ENCODE results near the gene CST11.

Gene CST11

GRCh38 chr20:23452776-23453175 is at the start of gene CST11:
TSS of gene CST11 (minus strand) at chr20:23452876. CDS start at chr20:23452811, 65 bp downstream.
- TF ChIP-seq TCF12 (IDR thresholded peaks at IDR 0.05; ENCODE audit: low read depth) (no peak), REST (IDR thresholded peaks at IDR 0.05; ENCODE audit: low read depth) (no peak), NFIC (IDR thresholded peaks at IDR 0.05) (no peak), YY1 (IDR thresholded peaks at IDR 0.05; ENCODE audit: low read depth) (no peak), FOXM1 (IDR thresholded peaks at IDR 0.05; ENCODE audit: borderline replicate concordance, low read depth) (no peak)

GRCh38 chr20:23501926-23502325 is 49.2 kb upstream of the CST11 start:
- TF ChIP-seq TEAD4 (IDR thresholded peaks at IDR 0.05) (no peak), USF1 (IDR thresholded peaks at IDR 0.05) (no peak), YY1 (IDR thresholded peaks at IDR 0.05; ENCODE audit: low read depth) (no peak), CREB1 (IDR thresholded peaks at IDR 0.05; ENCODE audit: low read depth) (no peak), FOXM1 (IDR thresholded peaks at IDR 0.05; ENCODE audit: borderline replicate concordance, low read depth) (no peak), EGR1 (IDR thresholded peaks at IDR 0.05) (no peak), TCF12 (IDR thresholded peaks at IDR 0.05; ENCODE audit: low read depth) (no peak), ZBTB7A (IDR thresholded peaks at IDR 0.05; ENCODE audit: low read depth) (no peak)

- TF ChIP-seq TEAD4 (IDR thresholded peaks at IDR 0.05) (no peak), USF1 (IDR thresholded peaks at IDR 0.05) (no peak), YY1 (IDR thresholded peaks at IDR 0.05; ENCODE audit: low read depth) (no peak), RAD21 (IDR thresholded peaks at IDR 0.05; ENCODE audit: low read depth) (no peak)
Observed at GRCh38 chr20:23497536-23497935, 44.9 kb upstream of the CST11 start.

GRCh38 chr20:23493172-23493772 is 40.6 kb upstream of the CST11 start:
- TF ChIP-seq TCF12 (IDR thresholded peaks at IDR 0.05; ENCODE audit: low read depth) (no peak), TAF1 (IDR thresholded peaks at IDR 0.05; ENCODE audit: low read depth) (no peak), EP300 (IDR thresholded peaks at IDR 0.05; ENCODE audit: borderline replicate concordance) (no peak), MAX (IDR thresholded peaks at IDR 0.05) (no peak), CREB1 (IDR thresholded peaks at IDR 0.05; ENCODE audit: low read depth) (no peak), YY1 (IDR thresholded peaks at IDR 0.05; ENCODE audit: low read depth) (no peak), USF1 (IDR thresholded peaks at IDR 0.05) (no peak), NFIC (IDR thresholded peaks at IDR 0.05) (no peak), RAD21 (IDR thresholded peaks at IDR 0.05; ENCODE audit: low read depth) (no peak), TEAD4 (IDR thresholded peaks at IDR 0.05) (no peak), CEBPB (IDR thresholded peaks at IDR 0.05) (no peak), EGR1 (IDR thresholded peaks at IDR 0.05) (no peak), ZBTB7A (IDR thresholded peaks at IDR 0.05; ENCODE audit: low read depth) (no peak), FOXM1 (IDR thresholded peaks at IDR 0.05; ENCODE audit: borderline replicate concordance, low read depth) (no peak), REST (IDR thresholded peaks at IDR 0.05; ENCODE audit: low read depth) (no peak)

- TF ChIP-seq CEBPB (IDR thresholded peaks at IDR 0.05) (no peak), TEAD4 (IDR thresholded peaks at IDR 0.05) (no peak), TCF12 (IDR thresholded peaks at IDR 0.05; ENCODE audit: low read depth) (no peak), FOXM1 (IDR thresholded peaks at IDR 0.05; ENCODE audit: borderline replicate concordance, low read depth) (no peak), REST (IDR thresholded peaks at IDR 0.05; ENCODE audit: low read depth) (no peak), USF1 (IDR thresholded peaks at IDR 0.05) (no peak), EP300 (IDR thresholded peaks at IDR 0.05; ENCODE audit: borderline replicate concordance) (no peak), TAF1 (IDR thresholded peaks at IDR 0.05; ENCODE audit: low read depth) (no peak), YY1 (IDR thresholded peaks at IDR 0.05; ENCODE audit: low read depth) (no peak), NFIC (IDR thresholded peaks at IDR 0.05) (no peak), CREB1 (IDR thresholded peaks at IDR 0.05; ENCODE audit: low read depth) (no peak), EGR1 (IDR thresholded peaks at IDR 0.05) (no peak), MAX (IDR thresholded peaks at IDR 0.05) (no peak), ZBTB7A (IDR thresholded peaks at IDR 0.05; ENCODE audit: low read depth) (no peak)
Observed at GRCh38 chr20:23492292-23492691, 39.6 kb upstream of the CST11 start.
